ENCODE data around the gene NHS. TPM values are rescaled to one million over a fixed set of nuclear protein-coding genes. Genes with fewer than 3 reads are reported as not detected.

Gene NHS
- total RNA-seq, 2 donors from 2014 or later = under 0.01 to 1.3 TPM

DNA sequence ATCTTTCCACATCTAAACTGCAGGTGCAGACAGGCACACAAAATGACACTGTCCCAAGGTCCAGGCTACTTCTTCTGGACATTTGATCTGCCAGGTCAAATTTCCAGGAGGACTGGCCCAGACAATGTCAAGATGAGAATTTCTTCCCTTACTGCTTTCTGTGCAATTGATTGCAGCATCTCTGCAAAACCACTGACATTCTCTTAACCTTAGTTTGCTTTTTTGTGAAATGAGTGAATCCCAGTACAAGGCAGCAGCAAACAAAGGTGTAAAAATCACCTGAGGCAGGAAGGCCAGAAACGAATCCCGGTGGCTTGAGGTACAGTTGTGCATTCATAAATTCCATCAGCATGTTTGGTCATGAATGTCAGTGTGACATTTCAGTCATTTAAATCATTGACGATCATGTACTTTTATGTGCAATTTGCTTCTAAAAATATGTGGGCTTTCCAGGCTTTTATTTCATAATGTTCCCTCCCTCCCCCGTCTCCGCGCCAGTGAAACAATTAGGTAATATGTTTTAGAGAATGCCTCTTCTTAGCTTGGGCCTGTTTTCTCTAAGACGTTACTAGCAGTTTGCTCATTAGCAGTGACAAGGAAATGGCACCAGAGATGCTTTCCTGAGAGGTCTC lies 39.1 kb downstream of the NHS start:
- DNase-seq (no peak), ATAC-seq (no peak)
- Histone ChIP-seq H3K4me1 (no peaks in the 10 kb centered on the region), H3K9me3 (no peaks in the 10 kb centered on the region), H3K4me3 (no peak overlapping the region), H3K36me3 (replicated peaks in 1 of 2; ENCODE audit: insufficient read depth in 1 of 2, low read depth in 2 of 2) (no peaks in the 10 kb centered on the region), H3K27ac (no peak overlapping the region), H3K27me3 (no peaks in the 10 kb centered on the region)
- intact Hi-C loops (cut with DNase I) = no loop called here
- WGBS, 2 donors = 73 to 77% methylated on average over 7 of the region's 7 CpGs
- TF ChIP-seq, protein P1, sequence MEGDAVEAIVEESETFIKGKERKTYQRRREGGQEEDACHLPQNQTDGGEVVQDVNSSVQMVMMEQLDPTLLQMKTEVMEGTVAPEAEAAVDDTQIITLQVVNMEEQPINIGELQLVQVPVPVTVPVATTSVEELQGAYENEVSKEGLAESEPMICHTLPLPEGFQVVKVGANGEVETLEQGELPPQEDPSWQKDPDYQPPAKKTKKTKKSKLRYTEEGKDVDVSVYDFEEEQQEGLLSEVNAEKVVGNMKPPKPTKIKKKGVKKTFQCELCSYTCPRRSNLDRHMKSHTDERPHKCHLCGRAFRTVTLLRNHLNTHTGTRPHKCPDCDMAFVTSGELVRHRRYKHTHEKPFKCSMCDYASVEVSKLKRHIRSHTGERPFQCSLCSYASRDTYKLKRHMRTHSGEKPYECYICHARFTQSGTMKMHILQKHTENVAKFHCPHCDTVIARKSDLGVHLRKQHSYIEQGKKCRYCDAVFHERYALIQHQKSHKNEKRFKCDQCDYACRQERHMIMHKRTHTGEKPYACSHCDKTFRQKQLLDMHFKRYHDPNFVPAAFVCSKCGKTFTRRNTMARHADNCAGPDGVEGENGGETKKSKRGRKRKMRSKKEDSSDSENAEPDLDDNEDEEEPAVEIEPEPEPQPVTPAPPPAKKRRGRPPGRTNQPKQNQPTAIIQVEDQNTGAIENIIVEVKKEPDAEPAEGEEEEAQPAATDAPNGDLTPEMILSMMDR (IDR thresholded peaks at IDR 0.05) = no peak
- TF ChIP-seq POLR2A (IDR thresholded peaks at IDR 0.05) = no peak

DNA sequence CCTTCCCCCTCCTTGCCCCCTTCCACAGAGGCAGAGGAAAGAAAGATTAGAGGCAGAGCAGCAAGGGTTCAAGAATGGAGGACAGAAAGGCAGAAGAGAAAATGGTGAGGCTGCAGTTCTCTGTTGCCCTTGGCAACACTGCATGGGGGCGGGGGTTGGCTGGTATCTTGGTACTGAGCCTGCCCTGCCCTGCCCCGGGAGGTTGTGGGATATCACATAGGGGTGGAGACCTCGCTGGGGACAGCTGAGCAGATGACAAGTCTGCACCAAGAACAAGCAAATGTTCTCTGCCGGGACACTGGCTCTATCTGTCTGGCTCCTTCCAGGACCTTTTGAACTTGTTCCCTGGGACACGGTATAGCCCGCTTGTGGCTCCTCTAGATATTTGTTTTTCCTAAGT lies 39.8 kb downstream of the NHS start:
- peak; percentile 47 for ATAC-seq
- no peak overlapping the region for H3K4me3 ChIP-seq
- peak; percentile 25 to 52 (median 38) for DNase-seq
- no peaks in the 10 kb centered on the region for H3K27me3 ChIP-seq
- WGBS, 2 donors = 7 to 17% methylated on average over 5 to 6 of the region's 6 CpGs
- TF ChIP-seq, protein P1 (IDR thresholded peaks at IDR 0.05) = no peak
- no peak for TF ChIP-seq POLR2A (IDR thresholded peaks at IDR 0.05)
- H3K4me1 ChIP-seq = no peaks in the 10 kb centered on the region
- no peak overlapping the region for H3K27ac ChIP-seq
- intact Hi-C loops (cut with DNase I) = no loop called here
- no peaks in the 10 kb centered on the region for H3K9me3 ChIP-seq
- no peaks in the 10 kb centered on the region for H3K36me3 ChIP-seq (replicated peaks in 1 of 2; ENCODE audit: insufficient read depth in 1 of 2, low read depth in 2 of 2)

DNA sequence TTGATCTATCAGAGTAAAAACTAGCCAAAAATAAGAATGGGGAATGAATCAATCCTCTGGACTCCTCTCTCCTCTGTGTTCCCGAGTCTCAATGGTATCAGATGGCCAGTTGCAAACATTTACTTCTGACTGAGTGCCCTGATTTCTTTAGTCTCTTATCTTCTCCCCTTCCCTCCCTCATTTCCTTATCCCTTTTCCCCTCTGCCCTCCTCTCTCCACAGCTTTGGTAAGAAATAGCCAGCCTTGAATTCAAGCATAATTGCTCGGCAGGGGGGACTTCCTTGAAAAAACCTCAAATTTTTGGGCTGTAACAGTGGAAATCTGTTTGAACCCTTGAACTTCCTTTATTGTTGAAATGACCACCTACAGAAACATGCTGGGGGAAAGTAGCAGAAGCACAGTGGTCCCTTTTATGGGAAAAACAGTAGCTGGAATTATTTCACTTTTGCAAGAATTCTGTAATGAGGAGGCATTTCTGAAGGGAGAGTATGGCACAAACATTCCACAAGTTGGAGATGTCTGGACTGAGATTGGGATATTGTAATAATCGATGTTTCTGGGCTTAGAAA lies 40.3 kb downstream of the NHS start:
- ATAC-seq = no peak
- no peaks in the 10 kb centered on the region for H3K9me3 ChIP-seq
- 26 to 38% methylated on average over 3 of the region's 3 CpGs for WGBS, 2 donors

DNA sequence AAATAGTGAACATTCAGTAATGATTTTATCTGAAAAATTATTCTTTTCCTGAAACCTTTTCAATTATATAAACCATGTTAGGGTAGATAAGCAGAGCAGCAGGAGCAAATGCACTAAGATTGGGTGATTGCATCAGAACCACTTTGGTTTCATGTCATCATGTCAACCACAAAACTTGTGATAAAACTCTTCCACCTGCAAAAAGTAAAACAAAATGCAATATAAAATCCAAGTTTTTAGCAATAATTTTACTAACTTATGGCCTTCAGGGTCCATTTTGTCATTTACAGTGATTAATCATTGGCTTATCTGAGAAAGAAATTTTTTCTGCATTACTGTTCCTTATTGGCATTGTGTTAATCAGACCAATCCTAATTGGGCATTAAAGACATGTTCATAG lies 42.4 kb downstream of the NHS start:
- no peaks in the 10 kb centered on the region for H3K4me1 ChIP-seq
- ATAC-seq = no peak
- H3K9me3 ChIP-seq = no peaks in the 10 kb centered on the region
- H3K27me3 ChIP-seq = no peaks in the 10 kb centered on the region
- TF ChIP-seq, protein P1 (IDR thresholded peaks at IDR 0.05) = no peak
- TF ChIP-seq POLR2A (IDR thresholded peaks at IDR 0.05) = no peak
- no peak overlapping the region for H3K27ac ChIP-seq
- H3K36me3 ChIP-seq (replicated peaks in 1 of 2; ENCODE audit: insufficient read depth in 1 of 2, low read depth in 2 of 2) = no peaks in the 10 kb centered on the region
- no peak for DNase-seq
- H3K4me3 ChIP-seq = no peak overlapping the region
- intact Hi-C loops (cut with DNase I) = no loop called here

More for the DNA sequence above, 40.3 kb downstream of the NHS start:
- DNase-seq = no peak
- Histone ChIP-seq H3K27me3 (no peaks in the 10 kb centered on the region), H3K27ac (no peak overlapping the region), H3K4me3 (no peak overlapping the region), H3K4me1 (no peaks in the 10 kb centered on the region), H3K36me3 (replicated peaks in 1 of 2; ENCODE audit: insufficient read depth in 1 of 2, low read depth in 2 of 2) (no peaks in the 10 kb centered on the region)
- intact Hi-C loops (cut with DNase I) = no loop called here
- TF ChIP-seq POLR2A (IDR thresholded peaks at IDR 0.05) = no peak

DNA sequence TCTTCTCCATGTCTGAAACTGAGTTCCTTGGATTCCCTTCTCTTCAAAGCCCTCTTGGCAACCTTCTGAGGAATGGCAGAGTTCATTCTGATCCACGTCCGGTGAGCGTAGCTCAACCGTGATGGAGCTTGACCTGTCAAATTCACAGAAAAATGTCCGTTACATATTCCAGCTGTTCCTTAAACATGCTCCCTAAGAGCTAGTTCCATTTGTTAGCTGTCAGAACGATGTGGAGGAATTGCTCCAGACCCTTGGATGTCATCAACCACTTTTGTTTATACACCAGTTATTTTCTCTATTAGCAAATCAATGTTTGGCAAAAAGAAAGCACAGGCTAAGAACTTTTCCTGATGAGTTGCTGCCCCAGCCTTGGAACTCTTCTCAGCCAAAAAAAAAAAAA lies 50.1 kb downstream of the NHS start:
- ATAC-seq (no peak), DNase-seq (no peak)
- Histone ChIP-seq H3K27ac (no peak overlapping the region), H3K4me1 (no peaks in the 10 kb centered on the region), H3K36me3 (replicated peaks in 1 of 2; ENCODE audit: insufficient read depth in 1 of 2, low read depth in 2 of 2) (no peaks in the 10 kb centered on the region), H3K27me3 (no peaks in the 10 kb centered on the region), H3K9me3 (no peaks in the 10 kb centered on the region), H3K4me3 (no peak overlapping the region)
- TF ChIP-seq, protein P1 (IDR thresholded peaks at IDR 0.05) = no peak
- TF ChIP-seq POLR2A (IDR thresholded peaks at IDR 0.05) = no peak
- intact Hi-C loops (cut with DNase I) = no loop called here
- 68 to 87% methylated on average over 6 of the region's 6 CpGs for WGBS, 2 donors

Measured in body of pancreas (tissue), 4 donors.